HEK293T (cell line): ENCODE measurements around the gene WDR41.
"Not testable (repeated sequence)": the region's sequence is repeated elsewhere in the genome, so short reads cannot be mapped to it uniquely, and the experiment has no call there.

Experiments used
- CTCF ChIA-PET: fragments of 350-600 bp; formaldehyde crosslinking; extraction: SDS; loops from one replicate; lab custom pipeline; 2021; ENCODE audit warnings: antibody characterized with exemption, inconsistent platforms; lab: Yijun Ruan, JAX
- POLR2A ChIA-PET: fragments of 350-600 bp; formaldehyde crosslinking; extraction: SDS; loops from one replicate; lab custom pipeline; 2020; ENCODE audit warnings: antibody characterized with exemption, inconsistent platforms; lab: Yijun Ruan, JAX
- DNase-seq: peaks from one replicate; pipeline ENCODE4 v3.0.0; 2012; ENCODE audit warnings: mixed read lengths; ENCODE audit errors: extremely low spot score
- ARNT ChIP-seq: fragments of 450-650 bp; IDR thresholded peaks from 2 replicates; pipeline ENCODE4 v1.6.1; 2017; ENCODE audit warnings: mild to moderate bottlenecking
- BHLHE40 ChIP-seq: fragments of 450-650 bp; IDR thresholded peaks from 2 replicates; pipeline ENCODE4 v1.6.1; 2016; ENCODE audit warnings: mild to moderate bottlenecking, moderate library complexity, borderline replicate concordance
- CTBP1 ChIP-seq: fragments of 450-650 bp; IDR thresholded peaks from 2 replicates; pipeline ENCODE4 v1.6.1; 2016; ENCODE audit warnings: borderline replicate concordance
- ELF4 ChIP-seq: fragments of 450-650 bp; IDR thresholded peaks from 2 replicates; pipeline ENCODE4 v1.6.1; 2017; ENCODE audit warnings: antibody characterized with exemption
- FOXA1 ChIP-seq: fragments of 450-650 bp; IDR thresholded peaks from 2 replicates; pipeline ENCODE4 v1.6.1; 2016; ENCODE audit warnings: mild to moderate bottlenecking
- FOXK2 ChIP-seq: fragments of 450-650 bp; IDR thresholded peaks from 2 replicates; pipeline ENCODE4 v1.6.1; 2016; ENCODE audit warnings: mild to moderate bottlenecking
- FOXM1 ChIP-seq: fragments of 450-650 bp; IDR thresholded peaks from 2 replicates; pipeline ENCODE4 v1.6.1; 2017; ENCODE audit warnings: mild to moderate bottlenecking, borderline replicate concordance
- HDGF ChIP-seq: fragments of 450-650 bp; IDR thresholded peaks from 2 replicates; pipeline ENCODE4 v1.6.1; 2017; ENCODE audit warnings: antibody characterized with exemption, borderline replicate concordance
- L3MBTL2 ChIP-seq: fragments of 450-650 bp; conservative IDR thresholded peaks from 2 replicates; pipeline ENCODE4 v1.6.1; 2016; ENCODE audit warnings: mild to moderate bottlenecking
- LEF1 ChIP-seq: fragments of 450-650 bp; IDR thresholded peaks from 2 replicates; pipeline ENCODE4 v1.6.1; 2017; ENCODE audit warnings: mild to moderate bottlenecking, borderline replicate concordance
- NFRKB ChIP-seq: fragments of 450-650 bp; IDR thresholded peaks from 2 replicates; pipeline ENCODE4 v1.6.1; 2016; ENCODE audit warnings: mild to moderate bottlenecking, moderate library complexity
- PKNOX1 ChIP-seq: fragments of 450-650 bp; IDR thresholded peaks from 2 replicates; pipeline ENCODE4 v1.6.1; 2016
- SP1 ChIP-seq: fragments of 450-650 bp; IDR thresholded peaks from 2 replicates; pipeline ENCODE4 v1.6.1; 2017
- SUZ12 ChIP-seq: fragments of 450-650 bp; IDR thresholded peaks from 2 replicates; pipeline ENCODE4 v1.6.1; 2016; ENCODE audit warnings: mild to moderate bottlenecking
- TARDBP ChIP-seq: fragments of 450-650 bp; IDR thresholded peaks from 2 replicates; pipeline ENCODE4 v1.6.1; 2016
- ZNF384 ChIP-seq: fragments of 450-650 bp; IDR thresholded peaks from 2 replicates; pipeline ENCODE4 v1.6.1; 2016

Gene WDR41

DNA sequence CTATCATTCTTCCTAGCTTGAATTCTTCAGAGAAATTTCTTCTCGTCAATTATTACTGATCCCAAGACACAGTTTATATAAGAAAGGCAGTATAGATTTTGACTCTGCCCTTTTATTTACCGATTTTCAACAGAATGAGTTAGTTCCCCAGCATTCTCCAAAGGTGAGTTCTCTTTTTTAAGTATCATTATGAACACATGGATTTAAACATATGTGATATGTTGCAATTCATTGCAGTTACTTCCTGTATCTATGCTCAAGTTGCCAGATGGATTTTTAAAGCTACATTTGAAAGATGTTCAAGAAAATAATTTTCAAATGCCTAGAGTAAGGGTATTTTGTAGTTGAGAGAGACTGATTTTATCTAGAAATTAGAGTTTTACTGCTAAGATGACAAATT is 8.4 kb downstream of the WDR41 start:
- POLR2A ChIA-PET, result interaction anchor here (0.7 to 1.4 kb wide), 2 partner anchors 9 kb away, joined by 3 to 4 read pairs; partner anchors contain the start of gene WDR41
- CTCF ChIA-PET, result no interaction called here
- no peak for DNase-seq
- TF ChIP-seq LEF1 (no peak), FOXK2 (no peak), TARDBP (no peak), SUZ12 (no peak), PKNOX1 (no peak), FOXM1 (no peak), FOXA1 (no peak), SP1 (no peak), ELF4 (no peak), ARNT (no peak), ZNF384 (no peak), HDGF (no peak), NFRKB (no peak), BHLHE40 (no peak), CTBP1 (no peak), L3MBTL2 (no peak)

GRCh38 chr5:77475041-77475440 is 17.1 kb downstream of the WDR41 start:
- POLR2A ChIA-PET, DNase-seq, CTCF ChIA-PET: not testable (repeated sequence)

DNA sequence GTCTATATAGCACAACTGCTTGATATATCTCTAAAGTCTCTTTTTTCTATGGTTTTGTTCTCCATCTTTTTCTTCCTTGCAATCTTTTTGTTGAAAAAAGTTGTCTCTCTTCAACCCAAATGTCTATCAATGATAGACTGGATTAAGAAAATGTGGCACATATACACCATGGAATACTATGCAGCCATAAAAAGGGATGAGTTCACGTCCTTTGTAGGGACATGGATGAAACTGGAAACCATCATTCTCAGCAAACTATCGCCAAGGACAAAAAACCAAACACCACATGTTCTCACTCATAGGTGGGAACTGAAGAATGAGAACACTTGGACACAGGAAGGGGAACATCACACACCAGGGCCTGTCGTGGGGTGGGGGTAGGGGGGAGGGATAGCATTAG is 23.2 kb downstream of the WDR41 start:
- POLR2A ChIA-PET, DNase-seq, CTCF ChIA-PET: not testable (repeated sequence)

DNA sequence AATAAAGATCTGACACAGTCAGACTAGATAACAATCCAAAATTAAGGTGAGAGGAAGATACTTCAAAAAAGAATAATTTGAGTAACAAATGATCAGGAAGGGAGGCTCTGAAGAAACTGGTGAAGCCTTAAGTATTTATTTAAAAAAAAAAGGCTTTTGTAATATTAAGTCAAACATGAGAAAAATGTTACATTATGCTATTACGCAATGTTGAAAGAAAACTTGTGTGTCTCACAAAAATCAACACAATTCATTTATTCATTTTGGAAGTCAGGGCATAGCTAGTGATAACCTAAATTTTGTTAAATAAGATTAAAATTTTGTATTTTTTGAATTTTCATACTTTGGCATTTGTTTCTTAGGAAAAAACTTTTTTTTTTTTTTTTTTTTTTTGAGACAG is 28.2 kb downstream of the WDR41 start:
- POLR2A ChIA-PET, result no interaction called here
- no peak for DNase-seq
- CTCF ChIA-PET, result interaction anchor here (0.7 kb wide), 1 partner anchor 711 kb away, joined by 7 read pairs; no protein-coding TSS in a partner anchor
- no peak for TF ChIP-seq FOXM1
- TF ChIP-seq TARDBP, result no peak

- ChIA-PET POLR2A (no interaction called here), CTCF (no interaction called here)
- TF ChIP-seq FOXM1 (no peak), ZNF384 (no peak), FOXA1 (no peak), ARNT (no peak), NFRKB (no peak), BHLHE40 (no peak), FOXK2 (no peak), PKNOX1 (no peak), HDGF (no peak), SP1 (no peak), ELF4 (no peak), LEF1 (no peak), L3MBTL2 (no peak), SUZ12 (no peak), TARDBP (no peak), CTBP1 (no peak)
- no peak for DNase-seq
Observed at GRCh38 chr5:77461287-77461686, 30.8 kb downstream of the WDR41 start.

GRCh38 chr5:77454123-77454522 is 38.0 kb downstream of the WDR41 start:
- TF ChIP-seq FOXA1, result no peak
- no peak for TF ChIP-seq ZNF384
- TF ChIP-seq HDGF, result no peak
- no peak for TF ChIP-seq SUZ12
- no peak for TF ChIP-seq FOXM1
- no peak for TF ChIP-seq ELF4
- no peak for TF ChIP-seq CTBP1
- no peak for TF ChIP-seq FOXK2
- TF ChIP-seq TARDBP, result no peak
- TF ChIP-seq LEF1, result no peak
- TF ChIP-seq ARNT, result no peak
- TF ChIP-seq PKNOX1, result no peak
- TF ChIP-seq BHLHE40, result no peak
- no peak for TF ChIP-seq L3MBTL2
- TF ChIP-seq SP1, result no peak
- TF ChIP-seq NFRKB, result no peak
- no peak for DNase-seq
- CTCF ChIA-PET, result interaction anchor here (0.6 kb wide), 1 partner anchor 12 kb away, joined by 4 read pairs; no protein-coding TSS in a partner anchor
- POLR2A ChIA-PET, result no interaction called here

DNA sequence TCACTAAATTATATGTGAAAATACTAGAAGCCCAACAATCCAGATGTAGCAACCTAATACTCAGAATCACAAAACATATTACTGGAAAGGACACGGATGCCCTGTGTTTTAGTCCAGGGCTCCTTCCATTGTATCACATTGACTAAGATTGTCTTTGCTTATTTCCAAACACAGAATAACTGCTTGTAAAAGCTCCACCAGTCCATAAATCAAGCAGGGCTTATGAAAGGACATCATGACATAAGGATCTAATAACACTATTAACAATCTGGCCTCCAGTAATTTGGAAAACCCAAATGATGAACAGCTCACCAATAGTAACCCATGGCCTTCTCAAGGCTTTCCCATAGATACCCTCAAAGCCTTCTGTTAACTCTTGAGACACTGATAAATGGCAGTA is 39.8 kb downstream of the WDR41 start:
- DNase-seq, result no peak
- ChIA-PET CTCF (no interaction called here), POLR2A (no interaction called here)
- TF ChIP-seq ELF4 (no peak), SP1 (no peak), PKNOX1 (peak; percentile 7; the same call in 1 of the 2 replicates), ZNF384 (no peak), LEF1 (no peak), FOXK2 (no peak), FOXA1 (no peak)
